Measurements from ENCODE around the gene ARHGAP42.
"Not testable (repeated sequence)": the region's sequence is repeated elsewhere in the genome, so short reads cannot be mapped to it uniquely, and the experiment has no call there.

DNA sequence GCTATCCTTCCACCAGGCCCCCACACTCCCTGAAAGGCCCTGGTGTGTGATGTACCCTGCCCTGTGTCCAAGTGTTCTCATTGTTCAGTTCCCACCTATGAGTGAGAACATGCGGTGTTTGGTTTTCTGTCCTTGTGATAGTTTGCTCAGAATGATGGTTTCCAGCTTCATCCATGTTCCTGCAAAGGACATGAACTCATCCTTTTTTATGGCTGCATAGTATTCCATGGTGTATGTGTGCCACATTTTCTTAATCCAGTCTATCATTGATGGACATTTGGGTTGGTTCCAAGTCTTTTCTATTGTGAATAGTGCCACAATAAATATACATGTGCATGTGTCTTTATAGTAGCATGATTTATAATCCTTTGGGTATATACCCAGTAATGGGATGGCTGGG lies 208.9 kb downstream of the ARHGAP42 start:
- TF ChIP-seq, protein P1, sequence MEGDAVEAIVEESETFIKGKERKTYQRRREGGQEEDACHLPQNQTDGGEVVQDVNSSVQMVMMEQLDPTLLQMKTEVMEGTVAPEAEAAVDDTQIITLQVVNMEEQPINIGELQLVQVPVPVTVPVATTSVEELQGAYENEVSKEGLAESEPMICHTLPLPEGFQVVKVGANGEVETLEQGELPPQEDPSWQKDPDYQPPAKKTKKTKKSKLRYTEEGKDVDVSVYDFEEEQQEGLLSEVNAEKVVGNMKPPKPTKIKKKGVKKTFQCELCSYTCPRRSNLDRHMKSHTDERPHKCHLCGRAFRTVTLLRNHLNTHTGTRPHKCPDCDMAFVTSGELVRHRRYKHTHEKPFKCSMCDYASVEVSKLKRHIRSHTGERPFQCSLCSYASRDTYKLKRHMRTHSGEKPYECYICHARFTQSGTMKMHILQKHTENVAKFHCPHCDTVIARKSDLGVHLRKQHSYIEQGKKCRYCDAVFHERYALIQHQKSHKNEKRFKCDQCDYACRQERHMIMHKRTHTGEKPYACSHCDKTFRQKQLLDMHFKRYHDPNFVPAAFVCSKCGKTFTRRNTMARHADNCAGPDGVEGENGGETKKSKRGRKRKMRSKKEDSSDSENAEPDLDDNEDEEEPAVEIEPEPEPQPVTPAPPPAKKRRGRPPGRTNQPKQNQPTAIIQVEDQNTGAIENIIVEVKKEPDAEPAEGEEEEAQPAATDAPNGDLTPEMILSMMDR (IDR thresholded peaks at IDR 0.05; ENCODE audit: low read depth, low read length, missing input control) = not testable (repeated sequence)
- TF ChIP-seq JUND (IDR thresholded peaks at IDR 0.05) = not testable (repeated sequence)
- TF ChIP-seq, protein P2, sequence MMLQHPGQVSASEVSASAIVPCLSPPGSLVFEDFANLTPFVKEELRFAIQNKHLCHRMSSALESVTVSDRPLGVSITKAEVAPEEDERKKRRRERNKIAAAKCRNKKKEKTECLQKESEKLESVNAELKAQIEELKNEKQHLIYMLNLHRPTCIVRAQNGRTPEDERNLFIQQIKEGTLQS (IDR thresholded peaks at IDR 0.05) = not testable (repeated sequence)
- TF ChIP-seq, protein P3, sequence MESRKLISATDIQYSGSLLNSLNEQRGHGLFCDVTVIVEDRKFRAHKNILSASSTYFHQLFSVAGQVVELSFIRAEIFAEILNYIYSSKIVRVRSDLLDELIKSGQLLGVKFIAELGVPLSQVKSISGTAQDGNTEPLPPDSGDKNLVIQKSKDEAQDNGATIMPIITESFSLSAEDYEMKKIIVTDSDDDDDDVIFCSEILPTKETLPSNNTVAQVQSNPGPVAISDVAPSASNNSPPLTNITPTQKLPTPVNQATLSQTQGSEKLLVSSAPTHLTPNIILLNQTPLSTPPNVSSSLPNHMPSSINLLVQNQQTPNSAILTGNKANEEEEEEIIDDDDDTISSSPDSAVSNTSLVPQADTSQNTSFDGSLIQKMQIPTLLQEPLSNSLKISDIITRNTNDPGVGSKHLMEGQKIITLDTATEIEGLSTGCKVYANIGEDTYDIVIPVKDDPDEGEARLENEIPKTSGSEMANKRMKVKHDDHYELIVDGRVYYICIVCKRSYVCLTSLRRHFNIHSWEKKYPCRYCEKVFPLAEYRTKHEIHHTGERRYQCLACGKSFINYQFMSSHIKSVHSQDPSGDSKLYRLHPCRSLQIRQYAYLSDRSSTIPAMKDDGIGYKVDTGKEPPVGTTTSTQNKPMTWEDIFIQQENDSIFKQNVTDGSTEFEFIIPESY (IDR thresholded peaks at IDR 0.05) = not testable (repeated sequence)

Measured in liver (tissue), 3 donors.